HG03045 (cell line): ENCODE data around the gene SLITRK1.

Experiments
- ATAC-seq: cut with Tn5 transposase; IDR thresholded peaks from one replicate; pipeline ENCODE4 v1.9.1; 2021; ENCODE audit warnings: mild to moderate bottlenecking, moderate library complexity; ENCODE audit not compliant: unreplicated experiment

The SLITRK1 gene

DNA sequence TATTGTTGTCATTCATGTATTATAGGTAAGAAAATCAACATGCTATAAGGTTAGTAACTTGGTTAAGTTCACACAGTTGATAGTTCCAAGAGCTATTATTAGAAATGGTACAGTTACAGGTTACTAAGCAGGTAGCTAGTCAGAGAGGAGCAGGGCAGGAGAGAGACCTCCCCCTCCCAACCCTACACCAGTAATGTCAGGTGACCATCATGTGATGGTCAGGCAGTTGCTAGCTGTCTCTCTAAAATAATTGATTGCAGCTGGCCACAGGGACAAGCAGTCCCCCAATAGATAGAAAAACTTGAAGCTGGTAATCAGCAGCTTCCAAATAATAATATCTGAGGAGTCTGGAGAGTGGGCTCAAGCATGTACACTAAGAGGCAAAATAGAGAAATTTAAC is 14.6 kb downstream of the SLITRK1 start:
- ATAC-seq: no peak

GRCh38 chr13:83865161-83866137 is 16.8 kb downstream of the SLITRK1 start:
- ATAC-seq: no peak

DNA sequence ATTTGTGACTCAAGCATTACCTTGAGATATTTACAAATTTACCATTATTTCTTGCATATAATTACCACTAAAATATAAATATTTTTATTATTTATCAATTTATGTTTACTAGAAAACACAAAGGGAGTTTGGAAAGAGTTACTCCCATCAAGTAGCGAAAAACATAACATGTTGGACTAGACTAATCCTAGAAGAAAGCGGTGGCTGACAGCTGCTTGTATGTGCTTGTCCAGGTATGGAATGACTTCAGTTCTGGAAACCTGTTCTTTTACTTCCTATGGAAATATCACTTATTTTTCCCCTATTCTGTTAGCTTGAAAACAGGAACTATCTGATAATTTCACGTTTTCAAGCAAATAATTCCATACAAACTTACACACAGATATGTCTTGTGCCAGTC is 28.5 kb downstream of the SLITRK1 start:
- ATAC-seq: no peak

- no peak for ATAC-seq
These were observed 37.2 kb downstream of the SLITRK1 start for GRCh38 chr13:83845106-83845505.

GRCh38 chr13:83839146-83839545 is 43.1 kb downstream of the SLITRK1 start:
- ATAC-seq: no peak

DNA sequence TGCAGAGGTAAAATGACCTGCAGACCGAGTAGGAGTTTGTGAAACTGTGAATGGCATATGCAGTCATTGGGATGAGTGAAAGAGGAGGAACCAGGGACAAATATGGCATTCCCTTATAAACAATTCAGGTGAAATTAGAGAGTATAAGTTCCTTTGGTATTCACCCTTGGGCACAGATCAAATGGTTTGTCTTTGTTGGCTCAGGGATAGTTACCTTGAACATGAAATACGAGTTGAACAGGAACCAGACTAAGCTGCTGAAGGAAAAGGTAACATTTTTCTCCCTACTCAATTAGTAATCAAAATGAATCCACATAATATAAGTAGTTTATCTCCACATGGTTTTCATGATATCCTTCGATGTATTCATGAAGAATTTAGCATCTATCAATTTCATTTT is 50.5 kb downstream of the SLITRK1 start:
- no peak for ATAC-seq

DNA sequence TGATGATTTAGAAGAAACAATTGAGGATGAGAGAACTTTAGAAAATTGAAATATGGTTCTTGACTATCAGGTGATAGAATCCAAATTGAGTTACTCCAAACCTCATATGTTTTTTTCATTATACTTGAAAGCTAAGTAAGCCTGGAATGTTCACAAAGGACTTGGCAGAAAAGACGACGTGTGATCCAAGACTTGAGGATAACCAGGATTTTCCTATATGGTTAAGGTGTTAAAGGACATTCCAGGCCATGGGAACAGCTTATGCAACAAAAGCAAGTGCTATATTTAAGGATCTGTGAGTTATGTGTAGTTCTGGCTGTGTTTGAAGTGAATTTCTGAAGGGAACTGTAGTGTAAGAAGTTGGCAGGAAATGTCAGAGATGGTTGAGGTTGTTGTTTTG is 52.5 kb downstream of the SLITRK1 start:
- ATAC-seq: no peak

DNA sequence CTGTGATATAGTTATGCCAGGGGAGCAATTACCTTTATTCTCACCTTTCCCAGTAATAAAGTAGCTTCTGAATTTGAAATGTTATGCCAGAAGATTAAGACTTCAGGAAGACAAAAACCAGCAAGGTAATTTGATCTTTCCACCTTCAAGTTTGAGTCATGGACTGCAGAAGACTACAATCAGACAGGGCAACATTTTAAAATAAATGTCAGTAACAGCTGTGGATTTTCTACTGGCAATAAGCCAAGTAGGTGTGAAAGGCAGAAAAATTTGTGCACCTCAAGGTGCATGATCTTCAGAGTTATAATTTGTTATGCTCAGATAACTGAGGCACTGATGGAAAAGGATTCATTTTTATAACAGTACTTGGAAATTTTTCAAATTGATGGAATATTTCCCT is 54.9 kb downstream of the SLITRK1 start:
- ATAC-seq: no peak
